Kidney glomerular epithelial cell (primary cell): ENCODE measurements around the gene CDKL5.

ENCODE experiments used
- DNase-seq: peaks from one replicate; lab custom pipeline; 2025; lab: John Stamatoyannopoulos, UW

Gene CDKL5

GRCh38 chrX:18457000-18457399 lies 31.6 kb downstream of the CDKL5 start:
- no peak for DNase-seq

- DNase-seq, result no peak
These were observed 36.0 kb downstream of the CDKL5 start for GRCh38 chrX:18461431-18461830.

GRCh38 chrX:18464499-18464898 lies 39.1 kb downstream of the CDKL5 start:
- DNase-seq, result no peak

DNA sequence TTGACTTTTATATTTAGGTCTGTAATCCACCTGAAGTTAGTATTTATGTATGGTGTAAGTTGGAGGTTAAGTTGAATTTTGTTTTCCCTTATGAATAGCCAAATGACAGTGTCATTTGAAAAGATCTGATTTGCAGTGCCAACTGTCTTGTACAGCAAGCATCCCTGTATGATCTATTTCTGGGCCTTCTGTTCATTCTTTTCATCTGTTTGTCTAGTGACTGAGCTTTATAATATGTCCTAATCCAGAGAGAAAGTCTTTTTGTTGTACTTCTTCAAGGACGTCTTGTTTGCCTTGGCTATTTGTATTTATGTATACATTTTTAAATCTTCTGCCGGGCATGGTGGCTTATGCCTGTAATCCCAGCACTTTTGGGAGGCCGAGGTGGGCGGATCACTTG lies 39.6 kb downstream of the CDKL5 start:
- no peak for DNase-seq

DNA sequence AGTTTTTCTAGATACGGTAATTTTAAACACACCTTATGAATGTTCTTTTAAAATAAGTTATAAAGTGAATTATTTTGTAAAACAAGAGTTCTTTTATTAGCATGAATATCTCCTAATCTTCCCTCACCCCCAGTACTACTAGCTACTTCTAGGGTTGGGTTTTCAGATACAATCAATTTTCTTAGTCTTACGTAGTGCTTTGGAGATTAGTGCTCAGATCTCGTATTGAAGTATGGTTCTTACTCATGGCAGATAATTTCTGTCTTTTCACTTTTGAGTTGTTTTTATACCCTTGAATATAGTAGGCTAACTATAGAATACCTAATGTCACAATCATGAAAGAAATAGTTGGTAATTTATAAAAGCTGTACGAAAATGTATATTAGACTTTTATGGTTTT lies 43.2 kb downstream of the CDKL5 start:
- no peak for DNase-seq

DNA sequence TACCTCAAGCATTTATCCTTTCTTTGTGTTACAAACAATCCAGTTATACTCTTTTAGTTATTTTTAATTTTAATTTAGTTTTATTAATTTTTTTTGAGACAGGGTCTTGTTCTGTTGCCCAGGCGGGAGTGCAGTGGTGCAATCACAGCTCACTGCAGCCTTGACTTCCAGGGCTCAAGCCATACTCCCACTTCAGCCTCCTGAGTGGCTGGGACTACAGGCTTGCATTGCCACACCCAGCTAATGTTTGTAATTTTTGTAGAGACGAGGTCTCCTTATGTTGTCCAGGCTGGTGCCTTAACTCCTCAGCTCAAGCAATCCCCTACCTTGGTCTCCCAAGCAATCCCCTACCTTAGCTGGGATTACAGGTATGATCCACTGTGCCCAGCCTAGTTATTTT lies 45.9 kb downstream of the CDKL5 start:
- no peak for DNase-seq

GRCh38 chrX:18490806-18491555 lies 65.6 kb downstream of the CDKL5 start:
- no peak for DNase-seq

DNA sequence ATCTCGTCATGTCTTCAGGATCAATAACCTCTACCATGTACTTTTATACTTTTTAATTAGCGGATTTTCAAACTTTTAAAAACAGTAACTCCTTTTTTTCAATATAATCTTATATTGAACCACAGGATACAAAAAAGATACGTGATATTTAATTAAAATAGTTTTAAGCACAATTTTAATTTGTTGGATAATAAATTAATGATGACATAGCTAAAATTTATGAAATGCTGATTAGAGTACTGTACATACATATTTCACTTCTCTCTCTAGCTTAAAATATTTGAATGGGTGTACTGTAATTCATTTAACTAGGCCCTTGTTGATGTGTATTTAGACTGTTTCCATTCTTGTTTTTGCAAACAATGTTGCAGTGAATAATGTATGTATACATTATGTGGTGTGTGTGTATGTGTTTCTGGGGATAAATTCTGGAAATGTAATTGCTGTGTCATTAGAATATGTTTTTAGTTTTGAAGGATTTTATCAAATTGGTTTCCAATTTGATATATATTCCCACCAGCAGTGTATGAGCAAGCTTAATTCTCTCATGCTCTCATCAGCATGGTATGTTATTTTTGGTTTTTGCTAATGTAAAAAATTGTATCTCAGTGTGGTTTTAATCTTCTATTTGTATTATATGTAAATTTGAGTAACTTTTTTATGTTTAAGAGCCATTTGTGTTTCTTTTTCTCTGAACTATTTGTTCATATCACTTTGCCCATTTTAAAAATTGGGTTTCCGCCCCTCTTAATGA lies 66.4 kb downstream of the CDKL5 start:
- DNase-seq, result no peak

- no peak for DNase-seq
These were observed 109.5 kb downstream of the CDKL5 start for GRCh38 chrX:18534949-18535348.

GRCh38 chrX:18537068-18537467 lies 111.7 kb downstream of the CDKL5 start:
- no peak for DNase-seq

DNA sequence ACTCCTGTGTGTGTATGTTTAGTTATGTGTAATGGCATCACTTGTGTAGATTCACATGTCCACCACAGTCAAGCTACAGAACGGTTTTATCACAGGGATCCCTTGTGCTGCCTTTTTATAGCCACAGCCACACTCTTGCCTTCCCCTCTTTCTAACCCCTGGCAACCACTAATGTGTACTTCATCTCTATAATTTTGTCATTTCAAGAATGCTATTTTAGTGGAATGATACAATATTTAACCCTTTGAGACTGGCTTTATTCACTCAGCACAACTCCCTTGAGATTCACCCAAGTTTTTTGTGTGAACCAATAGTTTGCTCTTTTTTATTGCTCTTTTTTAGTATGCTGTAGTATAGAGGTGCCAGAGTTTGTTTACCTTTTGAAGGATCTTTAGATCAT lies 112.1 kb downstream of the CDKL5 start:
- no peak for DNase-seq

DNA sequence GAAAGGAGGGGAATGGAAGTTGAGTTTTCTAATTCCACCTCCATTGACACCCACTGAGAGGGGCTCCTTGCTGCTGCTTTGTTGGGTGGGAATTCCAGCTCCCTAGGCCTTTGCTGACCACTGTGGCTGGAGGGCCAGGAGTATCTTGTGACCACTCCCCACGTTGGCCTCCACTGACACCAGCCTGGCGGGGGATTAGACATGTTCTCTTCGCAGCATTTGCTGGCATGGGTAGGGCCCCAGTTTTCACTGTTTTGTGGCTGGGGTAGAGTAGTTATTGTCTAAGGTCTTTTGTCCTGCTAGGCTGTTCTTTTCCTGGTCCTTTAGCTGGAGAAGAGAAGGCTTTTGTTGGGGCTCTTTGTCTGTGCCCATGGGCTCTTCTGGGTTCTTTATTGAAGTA lies 116.7 kb downstream of the CDKL5 start:
- no peak for DNase-seq

DNA sequence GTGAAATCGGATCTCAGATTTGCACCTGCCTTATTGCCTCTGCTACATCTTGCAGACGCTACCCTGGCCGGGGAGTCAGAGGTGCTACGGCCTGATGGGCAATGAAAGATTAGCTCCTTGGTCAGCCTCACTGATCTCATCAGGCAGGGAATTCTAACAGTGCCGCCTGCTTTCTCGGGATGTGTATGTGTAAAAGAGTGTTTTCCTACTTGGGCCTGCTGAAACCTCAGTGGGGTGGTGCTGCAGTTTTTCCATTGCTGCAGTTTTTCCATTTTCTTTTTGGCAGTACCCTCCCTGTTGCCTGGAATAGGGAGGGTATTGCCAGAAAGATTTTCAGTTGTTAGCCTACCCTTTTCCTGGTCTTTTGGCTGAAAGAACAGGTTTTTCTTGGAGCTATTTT lies 117.5 kb downstream of the CDKL5 start:
- DNase-seq, result no peak

- no peak for DNase-seq
These were observed 118.3 kb downstream of the CDKL5 start for GRCh38 chrX:18543738-18544137.

DNA sequence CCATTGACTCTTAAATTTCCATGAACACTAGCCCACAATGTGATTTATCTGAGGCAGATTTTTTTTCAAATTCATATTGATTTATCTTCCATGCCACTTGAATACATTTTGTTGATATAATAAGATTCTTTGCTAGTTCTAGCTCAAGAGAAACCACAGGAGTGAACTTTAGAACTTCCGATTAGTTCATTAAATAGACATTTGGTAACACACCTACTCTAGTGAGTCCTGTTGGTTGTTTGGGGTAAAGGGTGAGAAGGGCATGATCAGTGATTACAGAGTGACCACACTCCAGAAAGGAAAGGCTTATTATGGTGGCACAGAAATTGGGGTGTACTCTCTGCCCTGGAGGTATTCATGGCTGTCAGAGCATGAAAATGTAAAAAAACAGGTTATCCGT lies 120.4 kb downstream of the CDKL5 start:
- DNase-seq, result no peak

- DNase-seq, result no peak
These were observed 123.6 kb downstream of the CDKL5 start for GRCh38 chrX:18548996-18549395.

GRCh38 chrX:18549643-18550042 lies 124.2 kb downstream of the CDKL5 start:
- DNase-seq, result no peak

GRCh38 chrX:18557879-18558278 lies 132.5 kb downstream of the CDKL5 start:
- DNase-seq, result no peak

GRCh38 chrX:18558799-18559198 lies 133.4 kb downstream of the CDKL5 start:
- DNase-seq, result no peak

DNA sequence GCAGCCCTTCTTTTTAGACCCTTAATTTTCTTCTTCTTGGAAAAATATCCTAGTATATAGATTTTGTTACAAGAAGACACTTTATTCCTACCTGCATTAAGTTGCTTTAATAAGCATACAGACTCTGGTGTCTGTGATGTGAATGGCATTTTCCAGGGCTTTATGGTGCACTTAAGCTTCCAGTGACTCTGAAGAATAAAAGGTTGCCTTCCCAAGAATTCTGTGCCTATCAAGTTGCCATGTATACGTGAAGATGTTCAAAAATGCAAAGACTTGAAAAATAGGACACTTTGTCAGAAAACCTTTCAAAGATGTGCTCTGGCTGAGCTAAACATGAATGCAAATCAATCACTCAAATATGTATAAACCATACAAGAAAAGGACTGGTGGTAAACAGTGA lies 135.6 kb downstream of the CDKL5 start:
- DNase-seq, result no peak

DNA sequence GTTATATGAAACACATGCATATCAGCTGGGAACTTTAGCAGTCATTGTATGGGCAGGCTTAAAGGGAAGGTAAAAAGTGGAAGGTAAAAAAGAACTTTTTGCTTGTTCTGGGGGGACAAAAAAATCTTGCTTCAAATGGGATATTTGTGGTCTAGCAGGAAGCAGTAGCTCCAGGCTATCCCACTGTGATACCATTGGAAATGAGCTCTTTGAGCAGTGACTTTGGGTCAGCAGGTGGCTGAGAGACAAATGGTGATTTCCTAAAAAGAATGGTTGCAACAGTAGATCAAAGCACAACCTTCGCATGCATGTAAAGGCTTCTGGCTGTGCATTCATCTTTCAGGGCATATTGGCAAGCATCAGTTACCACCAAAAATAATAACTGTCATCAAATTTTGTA lies 140.3 kb downstream of the CDKL5 start:
- DNase-seq, result no peak

GRCh38 chrX:18566748-18567147 lies 141.3 kb downstream of the CDKL5 start:
- no peak for DNase-seq

GRCh38 chrX:18573556-18573955 lies 148.1 kb downstream of the CDKL5 start:
- no peak for DNase-seq

GRCh38 chrX:18574591-18574990 lies 149.2 kb downstream of the CDKL5 start:
- DNase-seq, result peak; percentile 1
